HEK293 (cell line): Measurements from ENCODE around the gene HTRA1.

Experiments used
- CTCF ChIA-PET: fragments of 350-600 bp; formaldehyde crosslinking; extraction: SDS; loops from one replicate; lab custom pipeline; 2021; ENCODE audit warnings: antibody characterized with exemption; lab: Yijun Ruan, JAX
- POLR2A ChIA-PET: fragments of 300-600 bp; formaldehyde crosslinking; extraction: SDS; loops from one replicate; lab custom pipeline; 2020; ENCODE audit warnings: antibody characterized with exemption, inconsistent platforms; lab: Yijun Ruan, JAX
- H3K27ac ChIP-seq: fragments of 200-500 bp; sonication (Bioruptor generic); 2 replicates; pipeline ENCODE4 v1.5.1; 2014; ENCODE audit warnings: low read depth, low read length, control low read depth, inconsistent platforms; ENCODE audit errors: extremely low read depth
- H3K36me3 ChIP-seq, 2 experiments: fragments of 200-500 bp in 1 of 2; sonication (Bioruptor generic) in 1 of 2; 1 replicate in 1 of 2; 2 replicates in 1 of 2; pipeline ENCODE4 v1.5.1; 2014 to 2017; ENCODE audit warnings: inconsistent platforms in 2 of 2, low read length in 2 of 2; ENCODE audit not compliant: control insufficient read depth in 2 of 2, insufficient read depth in 1 of 2
- H3K4me1 ChIP-seq: fragments of 200-500 bp; sonication (Bioruptor generic); 2 replicates; pipeline ENCODE4 v1.5.1; 2014; ENCODE audit warnings: mild to moderate bottlenecking, low read length, inconsistent platforms; ENCODE audit not compliant: control insufficient read depth, insufficient read depth
- H3K4me3 ChIP-seq: 2 replicates; pipeline ENCODE4 v1.5.1; 2011; ENCODE audit warnings: low read depth, mild to moderate bottlenecking, control low read depth, low read length, moderate library complexity
- H3K9me3 ChIP-seq: fragments of 200-500 bp; sonication (Bioruptor generic); 2 replicates; pipeline ENCODE4 v1.5.1; 2014; ENCODE audit warnings: low read depth, low read length, inconsistent platforms; ENCODE audit not compliant: control insufficient read depth, insufficient read depth
- CTCF ChIP-seq: fragments of 450-650 bp; formaldehyde crosslinking; IDR thresholded peaks from 2 replicates; pipeline ENCODE4 v1.5.1; 2016; ENCODE audit warnings: missing biosample characterization, missing genetic modification characterization
- GLIS2 ChIP-seq: fragments of 450-650 bp; formaldehyde crosslinking; IDR thresholded peaks from 2 replicates; pipeline ENCODE4 v1.5.1; 2016; ENCODE audit warnings: missing biosample characterization, missing genetic modification characterization
- ZBTB48 ChIP-seq: fragments of 450-650 bp; formaldehyde crosslinking; IDR thresholded peaks from 2 replicates; pipeline ENCODE4 v1.5.1; 2016; ENCODE audit warnings: missing biosample characterization, missing genetic modification characterization
- ZBTB8A ChIP-seq: fragments of 450-650 bp; formaldehyde crosslinking; IDR thresholded peaks from 2 replicates; pipeline ENCODE4 v1.5.1; 2016; ENCODE audit warnings: missing biosample characterization, missing genetic modification characterization
- ZNF324 ChIP-seq: fragments of 450-650 bp; formaldehyde crosslinking; IDR thresholded peaks from 2 replicates; pipeline ENCODE4 v1.5.1; 2016; ENCODE audit warnings: missing biosample characterization, missing genetic modification characterization
- ZNF362 ChIP-seq: fragments of 450-650 bp; formaldehyde crosslinking; IDR thresholded peaks from 2 replicates; pipeline ENCODE4 v1.5.1; 2016; ENCODE audit warnings: missing biosample characterization, missing genetic modification characterization
- ZNF596 ChIP-seq: fragments of 450-650 bp; IDR thresholded peaks from 2 replicates; pipeline ENCODE4 v1.5.0; 2018; ENCODE audit warnings: missing biosample characterization, mild to moderate bottlenecking, missing genetic modification characterization, moderate library complexity
- ZNF670 ChIP-seq: fragments of 450-650 bp; formaldehyde crosslinking; IDR thresholded peaks from 2 replicates; pipeline ENCODE4 v1.5.1; 2016; ENCODE audit warnings: missing biosample characterization, missing genetic modification characterization, low read depth
- ZNF677 ChIP-seq: fragments of 450-650 bp; IDR thresholded peaks from 2 replicates; pipeline ENCODE4 v1.5.0; 2018; ENCODE audit warnings: missing biosample characterization, mild to moderate bottlenecking, missing genetic modification characterization, moderate library complexity
- TF ChIP-seq, protein P1 (sequence below): fragments of 450-650 bp; formaldehyde crosslinking; IDR thresholded peaks from 2 replicates; pipeline ENCODE4 v1.5.1; 2017; ENCODE audit warnings: missing biosample characterization, missing genetic modification characterization
- TF ChIP-seq, protein P2 (sequence below): fragments of 450-650 bp; formaldehyde crosslinking; IDR thresholded peaks from 2 replicates; pipeline ENCODE4 v1.5.1; 2016; ENCODE audit warnings: missing biosample characterization, missing genetic modification characterization, low read depth
- TF ChIP-seq, protein P3 (sequence below): fragments of 450-650 bp; formaldehyde crosslinking; IDR thresholded peaks from 2 replicates; pipeline ENCODE4 v1.5.1; 2016; ENCODE audit warnings: missing biosample characterization, missing genetic modification characterization
- TF ChIP-seq, protein P4 (sequence below): fragments of 450-650 bp; formaldehyde crosslinking; optimal IDR thresholded peaks from 2 replicates; pipeline ENCODE3; 2016; ENCODE audit warnings: missing biosample characterization, mild to moderate bottlenecking, missing genetic modification characterization

Gene HTRA1

DNA sequence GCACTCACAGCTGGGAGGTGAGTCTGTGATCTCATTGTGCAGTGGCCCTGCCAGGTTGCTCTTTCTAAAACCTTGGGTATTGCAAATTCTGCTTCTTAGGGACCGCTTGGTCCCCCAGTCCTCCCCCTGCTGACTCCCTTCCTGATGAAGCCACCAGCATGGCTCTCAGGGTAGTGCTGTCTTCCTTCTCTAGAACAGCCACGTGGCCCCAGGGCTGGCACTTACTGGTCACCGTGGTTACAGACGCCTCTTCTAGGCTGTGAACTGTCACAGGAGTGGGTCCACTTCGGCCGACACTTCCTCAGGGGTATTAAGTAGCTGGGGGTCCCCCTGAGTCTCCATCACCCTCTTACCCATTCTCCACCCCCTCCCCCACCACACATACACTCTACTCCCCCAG lies 2.7 kb upstream of the HTRA1 start:
- H3K27ac ChIP-seq: no peak overlapping the region
- no peak overlapping the region for H3K4me3 ChIP-seq
- peaks cover 2% of the 10 kb centered on the region; the same call in 1 of the 2 replicates for H3K4me1 ChIP-seq
- CTCF ChIA-PET: interaction anchor here (0.7 to 1.4 kb wide), 3 partner anchors 23 to 723 kb away, joined by 3 read pairs; no protein-coding TSS in a partner anchor
- TF ChIP-seq ZNF324 (no peak), ZNF670 (no peak)
- TF ChIP-seq, protein P1, sequence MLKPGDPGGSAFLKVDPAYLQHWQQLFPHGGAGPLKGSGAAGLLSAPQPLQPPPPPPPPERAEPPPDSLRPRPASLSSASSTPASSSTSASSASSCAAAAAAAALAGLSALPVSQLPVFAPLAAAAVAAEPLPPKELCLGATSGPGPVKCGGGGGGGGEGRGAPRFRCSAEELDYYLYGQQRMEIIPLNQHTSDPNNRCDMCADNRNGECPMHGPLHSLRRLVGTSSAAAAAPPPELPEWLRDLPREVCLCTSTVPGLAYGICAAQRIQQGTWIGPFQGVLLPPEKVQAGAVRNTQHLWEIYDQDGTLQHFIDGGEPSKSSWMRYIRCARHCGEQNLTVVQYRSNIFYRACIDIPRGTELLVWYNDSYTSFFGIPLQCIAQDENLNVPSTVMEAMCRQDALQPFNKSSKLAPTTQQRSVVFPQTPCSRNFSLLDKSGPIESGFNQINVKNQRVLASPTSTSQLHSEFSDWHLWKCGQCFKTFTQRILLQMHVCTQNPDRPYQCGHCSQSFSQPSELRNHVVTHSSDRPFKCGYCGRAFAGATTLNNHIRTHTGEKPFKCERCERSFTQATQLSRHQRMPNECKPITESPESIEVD: no peak
- TF ChIP-seq, protein P2, sequence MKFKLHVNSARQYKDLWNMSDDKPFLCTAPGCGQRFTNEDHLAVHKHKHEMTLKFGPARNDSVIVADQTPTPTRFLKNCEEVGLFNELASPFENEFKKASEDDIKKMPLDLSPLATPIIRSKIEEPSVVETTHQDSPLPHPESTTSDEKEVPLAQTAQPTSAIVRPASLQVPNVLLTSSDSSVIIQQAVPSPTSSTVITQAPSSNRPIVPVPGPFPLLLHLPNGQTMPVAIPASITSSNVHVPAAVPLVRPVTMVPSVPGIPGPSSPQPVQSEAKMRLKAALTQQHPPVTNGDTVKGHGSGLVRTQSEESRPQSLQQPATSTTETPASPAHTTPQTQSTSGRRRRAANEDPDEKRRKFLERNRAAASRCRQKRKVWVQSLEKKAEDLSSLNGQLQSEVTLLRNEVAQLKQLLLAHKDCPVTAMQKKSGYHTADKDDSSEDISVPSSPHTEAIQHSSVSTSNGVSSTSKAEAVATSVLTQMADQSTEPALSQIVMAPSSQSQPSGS (tag by site-specific recombination): no peak
- TF ChIP-seq, all 188 proteins: peak for 0
- Histone ChIP-seq H3K9me3 (no peaks in the 10 kb centered on the region), H3K36me3 (no peaks in the 10 kb centered on the region)
- POLR2A ChIA-PET: no interaction called here

- TF ChIP-seq CTCF: no peak
- TF ChIP-seq, protein P3, sequence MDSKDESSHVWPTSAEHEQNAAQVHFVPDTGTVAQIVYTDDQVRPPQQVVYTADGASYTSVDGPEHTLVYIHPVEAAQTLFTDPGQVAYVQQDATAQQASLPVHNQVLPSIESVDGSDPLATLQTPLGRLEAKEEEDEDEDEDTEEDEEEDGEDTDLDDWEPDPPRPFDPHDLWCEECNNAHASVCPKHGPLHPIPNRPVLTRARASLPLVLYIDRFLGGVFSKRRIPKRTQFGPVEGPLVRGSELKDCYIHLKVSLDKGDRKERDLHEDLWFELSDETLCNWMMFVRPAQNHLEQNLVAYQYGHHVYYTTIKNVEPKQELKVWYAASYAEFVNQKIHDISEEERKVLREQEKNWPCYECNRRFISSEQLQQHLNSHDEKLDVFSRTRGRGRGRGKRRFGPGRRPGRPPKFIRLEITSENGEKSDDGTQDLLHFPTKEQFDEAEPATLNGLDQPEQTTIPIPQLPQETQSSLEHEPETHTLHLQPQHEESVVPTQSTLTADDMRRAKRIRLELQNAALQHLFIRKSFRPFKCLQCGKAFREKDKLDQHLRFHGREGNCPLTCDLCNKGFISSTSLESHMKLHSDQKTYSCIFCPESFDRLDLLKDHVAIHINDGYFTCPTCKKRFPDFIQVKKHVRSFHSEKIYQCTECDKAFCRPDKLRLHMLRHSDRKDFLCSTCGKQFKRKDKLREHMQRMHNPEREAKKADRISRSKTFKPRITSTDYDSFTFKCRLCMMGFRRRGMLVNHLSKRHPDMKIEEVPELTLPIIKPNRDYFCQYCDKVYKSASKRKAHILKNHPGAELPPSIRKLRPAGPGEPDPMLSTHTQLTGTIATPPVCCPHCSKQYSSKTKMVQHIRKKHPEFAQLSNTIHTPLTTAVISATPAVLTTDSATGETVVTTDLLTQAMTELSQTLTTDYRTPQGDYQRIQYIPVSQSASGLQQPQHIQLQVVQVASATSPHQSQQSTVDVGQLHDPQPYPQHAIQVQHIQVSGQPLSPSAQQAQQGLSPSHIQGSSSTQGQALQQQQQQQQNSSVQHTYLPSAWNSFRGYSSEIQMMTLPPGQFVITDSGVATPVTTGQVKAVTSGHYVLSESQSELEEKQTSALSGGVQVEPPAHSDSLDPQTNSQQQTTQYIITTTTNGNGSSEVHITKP (tag by site-specific recombination): peak; percentile 97
- ChIA-PET CTCF (no interaction called here), POLR2A (no interaction called here)
- Histone ChIP-seq H3K4me1 (peaks cover 2% of the 10 kb centered on the region; the same call in 1 of the 2 replicates), H3K27ac (no peak overlapping the region), H3K36me3 (no peaks in the 10 kb centered on the region), H3K9me3 (no peaks in the 10 kb centered on the region), H3K4me3 (no peak overlapping the region)
These were observed 1.6 kb upstream of the HTRA1 start for GRCh38 chr10:122459561-122460273.

DNA sequence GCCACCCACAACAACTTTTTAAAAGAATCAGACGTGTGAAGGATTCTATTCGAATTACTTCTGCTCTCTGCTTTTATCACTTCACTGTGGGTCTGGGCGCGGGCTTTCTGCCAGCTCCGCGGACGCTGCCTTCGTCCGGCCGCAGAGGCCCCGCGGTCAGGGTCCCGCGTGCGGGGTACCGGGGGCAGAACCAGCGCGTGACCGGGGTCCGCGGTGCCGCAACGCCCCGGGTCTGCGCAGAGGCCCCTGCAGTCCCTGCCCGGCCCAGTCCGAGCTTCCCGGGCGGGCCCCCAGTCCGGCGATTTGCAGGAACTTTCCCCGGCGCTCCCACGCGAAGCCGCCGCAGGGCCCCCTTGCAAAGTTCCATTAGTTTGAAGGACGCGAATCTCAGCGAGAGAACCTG lies 461 bp upstream of the HTRA1 start:
- Histone ChIP-seq H3K9me3 (no peaks in the 10 kb centered on the region), H3K4me3 (peak overlapping the region; percentile 39), H3K27ac (peak overlapping the region; percentile 37; the same call in 1 of the 2 replicates), H3K36me3 (no peaks in the 10 kb centered on the region), H3K4me1 (peaks cover 2% of the 10 kb centered on the region; the same call in 1 of the 2 replicates)
- ChIA-PET POLR2A (no interaction called here), CTCF (no interaction called here)
- TF ChIP-seq ZNF362 (tag by site-specific recombination) (no peak), ZBTB48 (tag by site-specific recombination) (no peak), ZBTB8A (tag by site-specific recombination) (0 out of 2 replicates have a peak, but pooled peaks have one; percentile 11), ZNF677 (tag by site-specific recombination) (no peak), GLIS2 (tag by site-specific recombination) (peak; percentile 40; the same call in 1 of the 2 replicates), ZNF596 (tag by site-specific recombination) (no peak)
- TF ChIP-seq, protein P4, sequence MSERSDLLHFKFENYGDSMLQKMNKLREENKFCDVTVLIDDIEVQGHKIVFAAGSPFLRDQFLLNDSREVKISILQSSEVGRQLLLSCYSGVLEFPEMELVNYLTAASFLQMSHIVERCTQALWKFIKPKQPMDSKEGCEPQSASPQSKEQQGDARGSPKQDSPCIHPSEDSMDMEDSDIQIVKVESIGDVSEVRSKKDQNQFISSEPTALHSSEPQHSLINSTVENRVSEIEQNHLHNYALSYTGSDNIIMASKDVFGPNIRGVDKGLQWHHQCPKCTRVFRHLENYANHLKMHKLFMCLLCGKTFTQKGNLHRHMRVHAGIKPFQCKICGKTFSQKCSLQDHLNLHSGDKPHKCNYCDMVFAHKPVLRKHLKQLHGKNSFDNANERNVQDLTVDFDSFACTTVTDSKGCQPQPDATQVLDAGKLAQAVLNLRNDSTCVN: peak; percentile 30
